GM12878 (cell line): ENCODE data around the gene SMIM5.

ENCODE experiments used
- CTCF ChIP-seq, 3 experiments: IDR thresholded peaks in 2 of 3; conservative IDR thresholded peaks in 1 of 3; 2 replicates each; pipeline ENCODE4 v1.5.1; 2011; ENCODE audit warnings: low read depth in 3 of 3, low read length in 3 of 3, mild to moderate bottlenecking in 3 of 3, control low read depth in 2 of 3, moderate library complexity in 2 of 3, inconsistent platforms in 1 of 3, mixed read lengths in 1 of 3; ENCODE audit not compliant: control insufficient read depth in 2 of 3, insufficient read depth in 1 of 3; ENCODE audit errors: extremely low read depth in 1 of 3
- HDGF ChIP-seq: fragments of 450-650 bp; IDR thresholded peaks from 2 replicates; pipeline ENCODE4 v1.6.1; 2016; ENCODE audit warnings: antibody characterized with exemption
- RBBP5 ChIP-seq: fragments of 200-600 bp; sonication (generic); conservative IDR thresholded peaks from 2 replicates; pipeline ENCODE4 v1.6.1; 2016

- TF ChIP-seq CTCF (IDR thresholded peaks at IDR 0.05 in 2 of 3, conservative IDR thresholded peaks at IDR 0.05 in 1 of 3; ENCODE audit: control insufficient read depth in 2 of 3, extremely low read depth in 1 of 3, insufficient read depth in 1 of 3, low read depth in 3 of 3, low read length in 3 of 3) (no peak), HDGF (no peak), RBBP5 (no peak)
Observed at GRCh38 chr17:75668489-75668888, 35.3 kb downstream of the SMIM5 start.
